RWPE1 (cell line): Measurements from ENCODE around the gene RBKS.

Experiments
- CTCF ChIA-PET: fragments of 350-600 bp; sonication (Branson Sonifier 250); formaldehyde crosslinking; extraction: SDS; loops from one replicate; lab custom pipeline; 2021; lab: Yijun Ruan, JAX
- POLR2A ChIA-PET: fragments of 400-600 bp; formaldehyde crosslinking; extraction: SDS; loops from one replicate; lab custom pipeline; 2020; ENCODE audit warnings: antibody characterized with exemption; ENCODE audit not compliant: low non-redundant PET; lab: Yijun Ruan, JAX
- DNase-seq: peaks from one replicate; pipeline ENCODE4 v3.0.0; 2012; ENCODE audit warnings: low spot score
- H3K27ac ChIP-seq: fragments of 450-650 bp; 2 replicates; pipeline ENCODE4 v1.5.1; 2017
- CTCF ChIP-seq: fragments of 450-650 bp; conservative IDR thresholded peaks from 2 replicates; pipeline ENCODE4 v1.5.1; 2017; ENCODE audit warnings: low read depth, mild to moderate bottlenecking

The RBKS gene

GRCh38 chr2:27901234-27901633, 11.0 kb upstream of the RBKS start:
- no peak for TF ChIP-seq CTCF
- no peak overlapping the region for H3K27ac ChIP-seq
- CTCF ChIA-PET, result no interaction called here
- no peak for DNase-seq
- POLR2A ChIA-PET, result no interaction called here

- DNase-seq, result no peak
- H3K27ac ChIP-seq, result no peak overlapping the region
- no peak for TF ChIP-seq CTCF
- ChIA-PET POLR2A (no interaction called here), CTCF (no interaction called here)
Measured at GRCh38 chr2:27897717-27898116, 7.5 kb upstream of the RBKS start.

- no peak for DNase-seq
- POLR2A ChIA-PET, result no interaction called here
- no peak overlapping the region for H3K27ac ChIP-seq
- CTCF ChIA-PET, result interaction anchor here (0.6 kb wide), 1 partner anchor 750 kb away, joined by 4 read pairs; no protein-coding TSS in a partner anchor
- TF ChIP-seq CTCF, result no peak
Measured at GRCh38 chr2:27893006-27893405, 2.8 kb upstream of the RBKS start.

- TF ChIP-seq CTCF, result no peak
- H3K27ac ChIP-seq, result no peak overlapping the region
- ChIA-PET POLR2A (no interaction called here), CTCF (interaction anchor here (0.5 kb wide), 1 partner anchor 358 kb away, joined by 4 read pairs; no protein-coding TSS in a partner anchor)
- no peak for DNase-seq
Measured at GRCh38 chr2:27891673-27892105, 1.5 kb upstream of the RBKS start.

GRCh38 chr2:27890924-27891672, 911 bp upstream of the RBKS start:
- H3K27ac ChIP-seq, result peak overlapping the region; percentile 91
- ChIA-PET CTCF (interaction anchor here (0.5 kb wide), 1 partner anchor 359 kb away, joined by 4 read pairs; no protein-coding TSS in a partner anchor), POLR2A (interaction anchor here (0.8 kb wide), 1 partner anchor 499 kb away, joined by 3 read pairs; no protein-coding TSS in a partner anchor)
- DNase-seq, result peak; percentile 80
- TF ChIP-seq CTCF, result no peak

- DNase-seq, result no peak
- peak overlapping the region; percentile 91 for H3K27ac ChIP-seq
- no peak for TF ChIP-seq CTCF
- ChIA-PET CTCF (interaction anchor here (0.6 kb wide), 3 partner anchors 145 to 666 kb away, joined by 3 to 4 read pairs (median 3); no protein-coding TSS in a partner anchor), POLR2A (interaction anchor here (0.6 kb wide), 1 partner anchor 502 kb away, joined by 5 read pairs; no protein-coding TSS in a partner anchor)
Measured at GRCh38 chr2:27889774-27890145, 427 bp downstream of the RBKS start.
